Activated CD4-positive, alpha-beta T cell treated with anti-CD3 and anti-CD28 coated beads, Interleukin-2, Interleukin-6, amounts not matched to agents 100 ng/mL and 50 ng/mL, durations not matched to agents 16 hours and 8 hours (primary cell): ENCODE measurements around the gene NOL4L.
A peak's percentile ranks its signal among the peaks of the same experiment; 100 is the strongest.

Source experiments
- DNase-seq: peaks from one replicate; pipeline ENCODE4 v3.0.0-alpha.2; 2020

Gene NOL4L

GRCh38 chr20:32574296-32575226 is 10.6 kb downstream of the NOL4L start:
- DNase-seq = peak; percentile 58

- no peak for DNase-seq
These were observed 11.8 kb downstream of the NOL4L start for GRCh38 chr20:32573167-32573851.

GRCh38 chr20:32572271-32572968 is 12.7 kb downstream of the NOL4L start:
- DNase-seq = no peak

- DNase-seq = no peak
These were observed 13.6 kb downstream of the NOL4L start for GRCh38 chr20:32571566-32571965.

GRCh38 chr20:32570401-32571190 is 14.5 kb downstream of the NOL4L start:
- DNase-seq = no peak

- no peak for DNase-seq
These were observed 15.5 kb downstream of the NOL4L start for GRCh38 chr20:32569380-32570305.

GRCh38 chr20:32569018-32569379 is 16.1 kb downstream of the NOL4L start:
- no peak for DNase-seq

GRCh38 chr20:32567384-32568178 is 17.6 kb downstream of the NOL4L start:
- DNase-seq = no peak

- DNase-seq = no peak
These were observed 18.5 kb downstream of the NOL4L start for GRCh38 chr20:32566379-32567374.

- no peak for DNase-seq
These were observed 19.4 kb downstream of the NOL4L start for GRCh38 chr20:32565735-32566032.

GRCh38 chr20:32564921-32565734 is 20.0 kb downstream of the NOL4L start:
- no peak for DNase-seq

GRCh38 chr20:32564440-32564839 is 20.7 kb downstream of the NOL4L start:
- no peak for DNase-seq

GRCh38 chr20:32563311-32564272 is 21.5 kb downstream of the NOL4L start:
- no peak for DNase-seq

GRCh38 chr20:32562495-32562911 is 22.6 kb downstream of the NOL4L start:
- DNase-seq = no peak

GRCh38 chr20:32560989-32561830 is 23.9 kb downstream of the NOL4L start:
- no peak for DNase-seq

GRCh38 chr20:32560482-32560988 is 24.6 kb downstream of the NOL4L start:
- DNase-seq = no peak
